Measurements from ENCODE around the gene UBE2V1.
A peak's percentile ranks its signal among the peaks of the same experiment; 100 is the strongest.

Gene UBE2V1

GRCh38 chr20:50042370-50043313, 70.3 kb downstream of the UBE2V1 start:
- no peak for DNase-seq

DNA sequence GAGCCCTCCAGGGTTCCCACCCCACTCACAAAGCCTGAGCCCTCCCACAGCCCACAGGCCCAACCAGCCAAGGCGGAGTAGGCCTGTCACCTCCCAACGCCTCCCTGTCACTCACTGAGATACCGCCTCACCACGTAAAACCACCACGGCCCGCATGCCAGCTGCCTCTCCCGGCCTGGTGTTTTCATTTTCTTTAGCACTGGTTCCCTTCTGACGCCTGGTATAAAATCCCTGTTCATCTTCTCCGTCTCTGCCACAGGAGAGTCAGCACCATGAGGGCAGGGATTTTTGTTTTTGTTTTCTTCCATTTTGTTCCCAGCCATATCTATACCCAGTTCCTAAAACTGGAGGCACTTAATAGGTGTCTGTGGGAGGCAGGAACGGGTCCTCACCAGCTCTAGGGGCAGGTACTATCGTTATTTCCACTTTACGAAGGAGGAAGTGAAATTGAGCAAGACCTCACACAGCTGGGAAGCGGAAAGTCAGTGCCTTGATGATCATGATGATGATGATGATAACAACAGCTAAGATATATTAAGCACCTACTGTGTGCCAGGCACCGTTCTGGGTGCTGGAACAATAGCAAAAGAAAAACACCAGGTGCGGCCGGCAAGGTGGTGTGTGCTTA, 71.6 kb downstream of the UBE2V1 start:
- DNase-seq: no peak

DNA sequence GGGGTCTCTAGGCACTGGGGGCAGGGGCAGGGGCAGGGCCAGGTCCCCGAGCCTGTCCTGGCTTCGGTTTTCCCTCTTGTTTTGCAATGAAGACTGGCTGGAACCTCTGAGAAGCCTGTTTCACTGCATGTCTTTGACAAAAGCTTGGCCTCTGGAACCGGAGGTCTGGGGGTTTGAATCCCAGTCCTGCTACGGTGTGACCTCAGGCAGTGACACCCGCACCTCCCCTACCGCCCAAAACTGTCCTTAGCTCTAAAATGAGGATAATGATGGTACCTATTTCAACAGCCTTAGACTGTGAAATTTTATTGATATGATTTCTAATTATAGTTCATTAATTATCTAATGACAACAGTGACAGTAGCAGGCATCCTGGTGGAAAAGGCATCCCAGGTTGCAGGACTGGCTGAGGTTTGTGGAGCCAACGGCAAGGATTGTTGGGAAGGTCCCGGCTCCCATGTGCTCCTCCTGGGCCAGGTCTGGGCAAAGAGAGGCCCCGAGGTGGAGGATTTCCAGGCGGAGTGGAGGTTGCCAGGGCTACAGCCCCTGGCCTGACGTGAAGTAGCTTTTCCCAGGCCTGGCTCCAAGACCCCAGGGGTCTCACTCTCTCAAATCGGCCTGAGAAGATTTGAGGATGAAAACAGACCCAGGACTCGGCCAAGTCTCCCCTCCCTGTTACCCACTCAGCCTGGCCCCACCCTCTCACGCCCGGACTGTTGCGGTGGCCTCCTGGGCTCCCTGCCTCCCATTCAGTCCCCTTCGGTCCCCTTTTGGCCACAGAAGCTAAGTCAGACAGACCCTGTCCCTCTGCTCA, 72.3 kb downstream of the UBE2V1 start:
- DNase-seq: no peak

GRCh38 chr20:50039706-50040431, 73.1 kb downstream of the UBE2V1 start:
- DNase-seq: no peak

DNA sequence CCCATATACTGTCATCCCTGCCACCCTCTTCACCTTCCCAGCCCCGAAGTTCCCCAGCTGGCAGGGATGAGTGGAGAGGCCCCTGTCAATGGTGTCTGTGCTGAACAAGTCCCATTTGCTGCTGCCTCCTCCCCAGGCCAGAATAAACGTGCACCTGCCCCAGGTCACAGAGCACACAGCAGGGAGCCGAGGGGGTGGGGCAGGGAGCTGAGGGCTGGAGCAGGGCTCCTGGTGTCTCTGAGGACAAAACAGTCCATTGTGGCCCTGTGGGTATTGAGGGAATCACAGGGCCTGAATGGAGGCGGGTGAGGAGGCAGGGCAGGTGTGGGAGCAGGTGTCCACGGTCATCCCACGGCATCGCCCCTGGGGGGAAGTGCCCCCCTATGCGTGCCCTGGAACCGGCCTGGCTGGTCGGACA, 74.4 kb downstream of the UBE2V1 start:
- DNase-seq: peak; percentile 47 to 88

DNA sequence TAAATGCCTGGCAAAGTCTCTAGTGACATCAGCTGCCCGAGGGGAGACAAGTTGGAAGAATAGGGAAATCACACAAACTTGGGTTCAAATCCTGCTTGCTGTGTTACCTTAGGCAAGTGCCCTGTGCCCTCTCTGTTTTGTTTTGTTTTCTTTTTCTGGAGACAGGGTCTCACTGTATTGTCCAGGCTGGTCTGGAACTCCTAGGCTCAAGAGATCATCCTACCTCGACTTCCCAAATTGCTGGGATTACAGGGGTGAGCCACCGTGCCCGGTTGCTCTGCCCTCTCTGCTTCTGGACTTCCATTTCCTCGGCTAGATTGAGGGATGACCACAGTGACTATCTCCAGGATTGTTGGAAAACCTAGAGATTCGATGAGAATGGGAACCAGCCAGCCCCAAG, 74.8 kb downstream of the UBE2V1 start:
- DNase-seq: no peak

GRCh38 chr20:50037575-50037974, 75.4 kb downstream of the UBE2V1 start:
- no peak for DNase-seq

DNA sequence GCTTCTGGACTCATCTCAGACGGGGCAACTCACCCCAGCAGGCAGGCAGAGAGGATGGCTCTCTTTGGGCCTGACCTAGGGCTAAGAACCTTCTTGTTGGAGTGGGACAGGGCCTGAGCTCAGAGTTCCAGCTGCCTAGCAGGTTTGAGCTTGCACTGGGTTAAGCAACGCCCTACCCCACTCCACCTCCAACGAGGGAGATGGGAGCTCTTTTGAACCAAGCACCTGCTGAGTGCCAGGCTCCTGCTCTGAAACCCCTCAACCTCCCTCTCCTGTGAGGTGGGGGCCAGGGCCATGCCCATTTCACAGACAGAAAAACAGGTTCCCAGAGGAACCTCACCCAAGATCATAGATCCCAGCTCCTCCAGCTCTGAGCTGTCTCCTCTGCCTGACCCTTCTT, 75.8 kb downstream of the UBE2V1 start:
- DNase-seq: no peak

GRCh38 chr20:50036703-50037102, 76.2 kb downstream of the UBE2V1 start:
- DNase-seq: no peak

DNA sequence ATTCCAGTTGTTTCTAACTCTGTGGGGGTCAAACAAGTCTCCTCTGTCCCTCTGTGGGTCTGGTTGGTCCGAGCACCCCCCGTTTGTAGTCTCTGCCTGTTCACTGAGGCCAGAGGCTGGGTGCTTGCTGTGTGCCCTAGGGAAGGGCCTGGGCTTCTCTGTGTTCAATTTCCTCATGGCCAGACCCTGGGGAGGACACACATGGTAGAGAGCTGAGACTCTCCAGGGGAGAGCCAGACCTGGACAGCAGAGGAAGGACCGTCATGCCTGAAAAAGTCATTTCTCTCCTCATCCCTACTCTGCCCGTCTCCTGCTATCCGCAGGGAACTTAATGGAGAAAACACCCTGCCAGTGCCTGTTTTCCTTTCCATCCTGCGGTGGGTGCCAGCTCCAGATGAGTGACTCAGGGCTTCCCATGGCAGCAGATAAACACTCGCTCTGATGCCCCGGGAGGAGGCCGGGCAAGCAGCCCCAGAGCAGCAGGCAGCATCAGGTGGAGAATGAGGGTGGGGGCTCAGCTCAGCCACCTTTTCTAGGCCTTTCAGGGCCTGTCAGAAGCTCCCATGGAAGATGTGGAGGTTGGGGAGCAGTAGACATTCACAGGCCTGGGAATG, 78.3 kb downstream of the UBE2V1 start:
- DNase-seq: no peak

GRCh38 chr20:50032955-50033666, 79.8 kb downstream of the UBE2V1 start:
- no peak for DNase-seq

All from NCI-H526 (cell line).